NCI-H226 (cell line): Measurements from ENCODE around the gene B3GNT8.
A peak's percentile ranks its signal among the peaks of the same experiment; 100 is the strongest.
"Not testable (repeated sequence)": the region's sequence is repeated elsewhere in the genome, so short reads cannot be mapped to it uniquely, and the experiment has no call there.

ENCODE experiments used
- DNase-seq: peaks from one replicate; pipeline ENCODE4 v3.0.0-alpha.2; 2015

Gene B3GNT8

DNA sequence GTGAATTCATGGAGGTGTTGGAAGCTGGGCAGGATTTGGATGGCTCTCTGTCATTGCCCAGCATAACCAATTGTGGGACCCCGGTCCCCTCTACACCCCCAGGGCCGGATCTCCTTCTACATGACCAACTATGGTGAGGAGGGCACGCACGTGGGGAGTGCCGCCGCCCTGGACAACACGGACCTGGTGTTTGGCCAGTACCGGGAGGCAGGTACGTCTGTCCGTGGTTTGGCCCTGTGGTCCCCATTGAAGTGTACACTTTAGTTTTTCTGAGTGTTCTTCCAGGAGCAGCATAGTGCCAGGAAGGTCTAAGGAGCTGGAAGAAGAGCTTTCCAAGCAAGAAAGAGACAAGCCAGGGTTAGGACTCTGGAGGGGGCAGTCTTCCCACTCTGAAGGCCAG, 13.2 kb downstream of the B3GNT8 start:
- DNase-seq: no peak

DNA sequence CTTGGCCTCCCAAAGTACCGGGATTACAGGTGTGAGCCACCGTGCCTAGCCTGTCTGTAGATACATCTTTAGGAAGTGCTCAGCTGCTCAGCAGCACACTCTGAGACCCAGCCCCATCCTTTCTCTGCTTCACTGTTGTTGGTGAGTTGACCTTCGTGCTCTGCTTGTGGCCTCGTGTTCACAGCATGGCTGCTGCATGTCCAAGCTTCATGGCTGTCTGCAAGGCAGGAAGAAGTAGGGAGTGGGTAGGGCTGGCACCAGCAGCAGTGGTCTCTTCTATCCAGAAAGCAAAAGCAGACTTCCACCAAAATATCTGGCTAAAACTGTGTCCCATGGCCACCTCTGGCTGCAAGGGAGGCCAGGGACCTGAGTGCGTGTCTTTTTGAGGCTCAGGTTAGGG, 14.2 kb downstream of the B3GNT8 start:
- no peak for DNase-seq

DNA sequence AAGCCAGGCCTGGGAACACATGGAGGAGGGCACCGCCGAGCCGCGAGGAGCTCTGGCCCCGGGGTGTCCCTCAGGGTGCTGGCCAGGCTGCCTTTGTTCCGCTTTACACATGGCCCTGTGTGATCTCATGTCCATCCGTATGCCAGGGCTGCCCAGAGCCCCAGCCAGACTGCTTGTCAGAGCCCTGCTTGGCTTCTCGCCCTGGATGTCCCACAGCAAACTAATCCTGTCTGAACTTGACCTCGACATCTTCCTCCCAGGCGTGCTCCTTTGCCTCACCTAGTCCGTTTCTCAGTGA, 15.3 kb downstream of the B3GNT8 start:
- no peak for DNase-seq

DNA sequence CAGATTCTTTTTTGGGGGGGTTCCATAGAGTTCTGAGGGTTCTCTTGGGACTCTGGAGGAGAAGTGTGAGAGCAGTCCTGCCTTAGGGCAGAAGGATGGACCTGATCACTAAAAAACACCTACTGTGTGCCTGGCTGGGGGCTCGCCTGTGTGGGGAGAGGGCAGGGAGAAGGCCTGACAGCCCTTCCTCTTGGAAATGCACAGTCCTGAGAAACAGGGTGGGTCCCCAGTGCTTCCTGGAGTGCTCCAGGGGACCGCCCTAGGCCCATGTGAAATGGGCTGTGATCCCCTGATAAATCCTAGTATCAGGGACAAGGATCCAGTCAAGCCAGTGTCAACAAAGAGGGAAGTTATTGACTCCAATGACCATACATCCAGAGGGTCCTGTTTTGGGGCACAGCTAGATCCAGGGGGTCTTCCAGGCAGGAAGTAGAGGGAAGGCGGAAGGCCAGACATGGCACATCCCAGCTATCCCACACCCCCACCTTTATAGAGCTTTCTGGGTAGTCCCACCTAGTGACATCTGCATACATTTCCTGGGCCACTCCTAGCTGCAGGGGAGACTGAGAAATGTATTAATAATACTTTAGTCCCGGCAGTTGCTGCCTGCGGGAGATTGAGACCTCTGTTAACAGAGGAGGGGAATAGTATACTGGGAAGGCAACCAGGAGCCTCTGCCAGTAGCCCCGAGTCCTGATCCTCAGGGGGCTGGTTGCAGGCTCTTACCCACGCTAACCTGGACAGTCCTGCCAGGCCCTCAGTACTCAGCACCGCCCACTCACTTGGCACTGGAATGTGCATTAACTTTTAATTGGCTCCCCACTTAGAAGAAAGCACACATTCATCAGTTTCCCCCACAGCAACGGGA, 15.8 kb downstream of the B3GNT8 start:
- DNase-seq: no peak

DNA sequence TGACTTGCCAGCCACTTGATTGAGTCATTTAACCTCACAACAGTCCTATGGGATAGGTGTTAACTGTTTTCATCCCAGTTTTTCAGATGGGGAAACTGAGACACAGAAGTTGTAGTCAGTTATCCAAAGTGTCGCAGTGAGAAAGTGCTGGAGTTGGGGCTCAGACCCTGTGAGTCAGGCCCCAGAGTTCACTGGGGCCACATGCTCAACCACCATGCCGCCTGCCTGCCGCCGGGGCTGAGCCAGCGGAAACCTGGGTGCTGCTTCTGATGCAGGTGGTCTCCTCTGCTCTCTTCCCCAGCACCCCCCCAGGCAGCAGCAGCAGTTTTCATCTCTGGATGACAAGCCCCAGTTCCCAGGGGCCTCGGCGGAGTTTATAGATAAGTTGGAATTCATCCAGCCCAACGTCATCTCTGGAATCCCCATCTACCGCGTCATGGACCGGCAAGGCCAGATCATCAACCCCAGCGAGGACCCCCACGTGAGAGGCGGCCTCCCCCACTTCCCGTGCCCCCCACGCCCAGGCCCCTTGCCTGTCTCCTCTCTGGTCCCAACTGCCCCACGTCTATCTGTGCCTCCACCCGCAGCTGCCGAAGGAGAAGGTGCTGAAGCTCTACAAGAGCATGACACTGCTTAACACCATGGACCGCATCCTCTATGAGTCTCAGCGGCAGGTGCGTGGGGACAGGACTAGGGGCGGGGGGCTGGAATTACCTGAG, 16.7 kb downstream of the B3GNT8 start:
- no peak for DNase-seq

DNA sequence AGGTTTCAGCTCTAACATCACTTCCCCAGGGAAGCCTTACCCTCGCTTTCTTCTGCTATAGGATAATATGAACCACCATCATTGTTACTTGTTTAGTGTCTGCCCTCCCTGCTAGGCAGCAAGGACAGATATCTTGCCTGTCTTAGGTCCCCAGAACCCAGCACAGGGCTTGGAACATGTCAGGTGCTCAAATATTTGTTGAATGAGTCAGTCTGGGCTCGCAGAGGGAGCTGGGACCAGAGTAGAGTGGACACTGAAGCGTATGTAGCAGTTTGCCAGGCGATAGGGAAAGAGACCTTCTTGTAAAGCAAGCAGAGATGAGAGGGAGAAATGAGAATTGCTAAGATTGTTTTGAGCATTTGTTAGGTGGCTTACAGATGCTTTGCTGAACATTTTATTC, 17.9 kb downstream of the B3GNT8 start:
- DNase-seq: no peak

DNA sequence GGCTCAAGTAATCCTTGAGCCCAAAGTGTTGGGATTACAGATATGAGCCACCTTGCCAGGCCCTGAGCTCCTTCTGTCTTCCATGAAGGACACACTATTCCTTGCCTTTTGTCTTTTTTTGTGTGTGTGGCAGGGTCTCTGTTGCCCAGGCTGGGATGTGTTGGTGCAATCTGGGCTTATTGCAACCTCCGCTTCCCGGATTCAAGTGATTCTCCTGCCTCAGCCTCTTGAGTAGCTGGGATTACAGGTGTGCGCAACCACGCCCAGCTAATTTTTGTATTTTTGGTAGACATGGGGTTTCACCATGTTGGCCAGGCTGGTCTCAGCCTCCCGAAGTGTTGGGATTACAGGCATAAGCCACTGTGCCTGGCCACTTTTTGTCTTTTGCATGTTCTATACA, 18.3 kb downstream of the B3GNT8 start:
- not testable (repeated sequence) for DNase-seq

DNA sequence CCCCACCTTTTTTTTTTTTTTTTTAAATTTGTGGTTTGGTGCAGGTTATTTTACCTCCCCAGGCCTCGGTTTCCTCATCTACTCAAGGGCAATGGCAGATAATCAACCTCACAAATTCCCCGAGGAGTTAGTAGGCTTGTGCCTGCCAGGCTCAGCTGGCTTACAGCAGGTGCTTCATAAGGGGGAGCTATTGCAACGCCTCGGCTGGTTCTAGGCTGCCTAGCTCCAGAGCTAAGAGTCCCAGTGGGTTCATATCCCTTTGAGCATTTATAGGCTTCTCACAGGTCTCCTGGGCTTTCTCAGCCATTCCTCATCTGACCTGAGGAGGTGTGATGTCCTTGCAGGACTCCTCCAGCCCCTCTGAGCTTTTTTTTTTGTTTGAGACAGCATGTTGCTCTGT, 18.9 kb downstream of the B3GNT8 start:
- DNase-seq: no peak

DNA sequence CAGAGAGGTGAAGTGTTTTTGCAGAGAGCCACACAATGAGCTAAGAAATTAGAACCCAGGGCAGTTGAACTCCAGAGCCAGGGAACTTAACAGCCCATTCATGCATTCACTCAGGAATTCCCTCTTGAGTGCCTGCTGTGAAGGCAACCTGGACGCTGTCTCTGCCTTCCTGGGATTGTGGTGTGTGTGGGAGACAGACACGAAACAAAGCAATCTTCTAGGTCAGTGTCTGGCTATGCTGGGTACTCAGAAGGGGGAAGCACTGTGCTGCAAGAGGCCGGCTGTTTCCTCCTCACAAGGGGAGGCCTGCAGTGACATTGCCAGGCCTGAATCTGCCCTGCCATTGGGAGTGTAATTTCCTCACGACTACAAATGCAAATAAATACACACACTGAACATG, 19.9 kb downstream of the B3GNT8 start:
- DNase-seq: no peak

DNA sequence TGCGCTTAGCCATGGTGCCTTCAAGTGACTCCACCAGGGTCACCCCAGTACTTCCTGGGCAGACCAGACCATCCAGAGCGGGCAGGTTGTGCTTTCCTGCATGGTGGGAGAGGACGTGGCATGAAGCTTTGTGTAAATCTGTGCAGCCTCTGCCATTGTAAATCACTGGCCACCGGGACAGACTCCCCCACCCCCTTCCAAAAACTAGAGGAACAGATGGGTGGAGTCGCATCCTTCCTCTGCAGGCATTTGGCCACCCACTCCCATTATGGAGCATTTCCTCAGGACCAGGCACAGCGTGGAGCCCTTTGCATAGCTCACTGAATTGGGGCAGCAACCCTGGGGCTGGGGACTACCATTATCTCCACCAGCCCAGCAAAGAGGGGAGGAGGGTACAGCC, 21.4 kb downstream of the B3GNT8 start:
- DNase-seq: no peak

DNA sequence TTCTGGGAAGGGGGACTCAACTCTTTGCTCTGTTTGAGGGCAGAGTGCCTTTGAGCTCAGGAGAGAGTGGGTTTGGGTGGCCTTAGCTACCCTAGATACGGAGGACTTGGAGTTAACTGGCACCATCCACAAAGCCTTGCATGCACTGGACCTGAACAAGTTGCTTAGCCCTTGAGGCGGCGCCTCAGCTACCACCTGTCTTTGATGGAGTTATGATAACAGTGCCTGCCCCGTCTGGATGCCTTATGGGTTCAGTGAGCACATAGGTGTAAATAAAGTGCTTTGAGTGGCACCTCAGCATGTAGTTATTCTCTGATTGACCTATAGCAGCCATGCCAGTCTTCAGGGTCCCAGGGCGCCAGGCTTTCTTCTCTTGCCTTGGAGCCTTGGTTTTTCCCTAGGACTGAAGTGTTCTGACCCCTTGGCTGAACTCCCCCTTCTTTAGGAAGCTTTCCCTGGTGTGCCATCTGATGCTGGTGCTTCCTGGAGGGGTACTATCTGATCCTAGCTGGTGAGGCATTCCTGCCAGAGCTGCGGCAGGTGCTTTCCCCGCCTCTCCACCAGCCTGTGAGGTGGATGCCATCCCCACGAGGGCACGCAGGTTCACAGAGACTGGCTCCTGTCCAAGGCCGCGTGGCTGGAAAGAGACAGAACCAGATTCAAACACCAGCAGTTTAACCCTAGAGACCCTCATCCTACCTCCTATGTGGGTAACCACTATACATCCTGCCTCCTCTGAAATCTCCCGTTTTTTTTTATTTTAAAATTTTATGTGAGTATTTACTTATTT, 23.8 kb downstream of the B3GNT8 start:
- DNase-seq: no peak

DNA sequence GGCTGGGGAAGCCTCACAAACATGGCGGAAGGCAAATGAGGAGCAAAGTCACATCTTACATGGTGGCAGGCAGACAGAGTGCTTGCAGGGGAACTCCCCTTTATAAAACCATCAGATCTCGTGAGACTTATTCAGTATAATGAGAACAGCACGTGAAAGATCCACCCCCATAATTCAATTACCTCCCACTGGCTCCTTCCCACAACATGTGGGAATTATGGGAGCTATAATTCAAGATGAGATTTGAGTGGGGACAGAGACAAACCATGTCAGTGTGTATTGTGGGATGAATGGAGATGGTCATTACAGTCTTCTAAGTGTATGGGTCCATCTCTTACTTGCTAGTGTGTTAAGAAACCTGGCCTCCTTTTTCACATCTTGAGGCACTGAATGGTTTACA, 25.2 kb downstream of the B3GNT8 start:
- no peak for DNase-seq

DNA sequence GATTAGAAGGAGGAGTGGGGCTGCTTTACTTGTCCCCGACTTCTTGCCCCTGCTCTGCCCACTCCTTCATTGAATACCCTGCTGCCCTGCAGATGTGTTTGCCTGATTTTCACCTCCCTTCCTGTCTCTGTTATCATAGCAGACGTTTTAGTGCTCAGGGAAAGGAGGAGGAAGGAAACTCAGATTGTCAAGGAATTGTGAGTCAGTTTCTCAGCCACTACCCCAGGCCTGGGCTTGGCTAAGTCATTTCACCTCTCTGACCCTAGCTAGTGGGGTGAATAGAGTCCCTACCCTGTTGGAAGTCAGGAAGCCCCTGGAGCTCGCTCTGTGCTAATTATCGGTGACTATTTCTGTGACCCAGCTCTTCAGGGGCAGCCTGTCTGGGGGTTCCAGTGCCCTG, 25.7 kb downstream of the B3GNT8 start:
- DNase-seq: no peak

DNA sequence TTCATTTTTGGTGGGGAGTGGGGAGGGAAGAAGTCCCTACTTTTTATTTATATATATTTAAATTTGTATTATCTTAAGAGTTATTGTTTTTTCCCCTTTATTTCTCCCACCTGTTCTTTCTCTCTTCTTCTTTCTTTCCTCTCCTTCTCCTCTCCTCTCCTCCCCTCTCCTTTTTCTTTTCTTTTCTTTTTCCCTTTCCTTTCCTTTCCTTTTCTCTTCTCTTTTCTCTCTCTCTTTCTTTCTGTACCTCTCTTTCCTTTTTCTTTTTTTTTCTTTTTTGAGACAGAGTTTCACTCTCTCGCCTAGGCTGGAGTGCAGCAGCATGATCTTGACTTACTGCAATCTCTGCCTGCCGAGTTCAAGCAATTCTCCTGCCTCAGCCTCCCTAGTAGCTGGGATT, 27.6 kb downstream of the B3GNT8 start:
- no peak for DNase-seq

DNA sequence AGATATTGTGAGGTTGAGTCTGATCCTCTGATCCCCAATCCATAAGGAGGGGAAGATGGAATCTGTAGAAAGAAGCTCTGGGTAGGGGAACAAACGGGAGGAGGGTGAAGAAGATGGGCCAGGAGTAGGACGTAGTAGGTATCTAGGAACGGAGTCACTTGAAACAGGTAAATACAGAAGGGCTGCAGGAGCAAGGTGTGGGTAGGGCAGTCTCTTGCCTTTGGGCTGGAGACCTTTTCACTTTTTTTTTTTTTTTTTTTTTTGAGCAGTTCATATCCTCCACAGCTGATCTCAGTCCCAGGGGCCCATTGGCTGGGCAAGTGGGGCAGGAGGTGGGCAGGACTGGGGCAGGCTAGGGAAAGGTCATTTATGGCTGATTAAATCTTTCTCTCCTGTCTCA, 28.1 kb downstream of the B3GNT8 start:
- no peak for DNase-seq

DNA sequence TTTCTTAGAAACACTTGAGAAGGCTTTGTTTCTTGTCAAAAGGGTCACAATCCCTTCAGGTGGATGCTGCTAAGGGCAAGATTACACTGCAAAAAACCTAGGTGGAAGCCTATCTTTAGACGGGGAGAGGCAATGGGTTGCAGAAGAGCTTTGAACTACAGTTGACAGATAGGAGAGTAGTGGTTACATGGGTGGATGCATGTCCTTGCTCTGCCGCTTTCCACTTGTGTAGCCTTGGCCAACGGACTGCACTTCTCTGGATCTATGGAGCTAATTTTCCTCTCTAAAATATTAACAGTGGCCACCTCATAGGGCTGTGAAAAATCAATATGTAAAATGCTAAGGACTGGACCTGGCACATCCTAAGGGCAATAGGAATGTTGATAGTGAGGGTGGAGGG, 28.6 kb downstream of the B3GNT8 start:
- no peak for DNase-seq

DNA sequence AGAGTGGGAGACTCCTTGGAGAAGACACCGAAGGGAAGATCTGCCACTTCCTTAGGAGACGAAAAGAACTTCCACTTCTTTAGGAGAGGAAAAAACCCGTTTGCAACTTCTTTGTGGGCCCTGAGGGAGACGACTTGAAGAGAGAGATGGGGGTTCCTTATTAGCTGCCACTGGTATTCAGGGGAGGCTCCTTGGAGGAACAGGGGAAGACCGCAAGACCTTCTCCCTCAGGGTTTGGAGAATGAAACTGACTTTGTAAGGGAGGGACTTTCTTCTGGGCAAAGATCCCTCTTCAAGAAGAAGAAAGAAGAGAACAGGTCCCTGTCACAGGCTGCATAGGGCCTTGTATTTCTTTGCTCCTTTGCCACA, 29.1 kb downstream of the B3GNT8 start:
- DNase-seq: no peak

DNA sequence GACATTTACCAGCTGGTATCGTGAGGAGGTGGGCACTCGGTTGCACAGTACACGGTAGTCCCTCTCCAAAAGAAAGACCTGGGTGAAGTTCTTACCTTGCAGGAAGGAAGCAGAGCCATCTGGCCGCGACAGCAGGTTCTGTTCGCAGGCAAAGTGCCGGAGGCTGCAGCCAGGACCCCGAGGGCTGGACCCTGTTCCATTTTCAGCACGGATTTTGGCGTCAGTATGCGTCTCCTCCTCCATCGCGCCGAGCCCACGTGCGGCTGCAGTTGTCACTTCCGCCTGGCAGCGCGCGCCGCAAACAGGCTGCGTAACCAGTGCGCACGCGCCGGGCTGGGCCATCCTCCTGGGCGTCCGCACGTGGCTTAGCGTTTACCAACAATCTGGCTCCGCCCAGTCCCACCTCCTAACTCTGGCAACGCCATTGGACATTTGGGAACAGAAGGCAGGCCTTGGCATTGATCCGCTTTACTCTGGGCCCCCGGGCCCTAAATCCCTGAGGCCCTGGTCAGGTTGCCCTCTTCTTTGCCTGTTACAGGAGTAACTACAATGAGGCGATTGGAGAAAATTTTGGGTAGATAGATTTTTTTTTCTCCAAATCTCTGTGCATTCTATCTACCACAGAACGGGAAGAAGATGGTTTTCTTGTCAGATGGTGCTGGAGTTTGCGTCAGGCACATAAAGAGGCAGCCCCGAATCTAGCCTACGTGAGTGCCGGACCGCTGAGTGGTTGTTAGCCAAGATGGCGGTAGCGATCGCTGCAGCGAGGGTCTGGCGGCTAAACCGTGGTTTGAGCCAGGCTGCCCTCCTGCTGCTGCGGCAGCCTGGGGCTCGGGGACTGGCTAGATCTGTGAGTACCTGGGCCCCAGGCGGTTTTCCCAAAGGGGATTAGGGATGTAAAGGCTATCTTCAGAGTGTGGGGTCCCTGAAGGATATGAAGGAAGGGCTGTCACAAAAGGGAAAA, 29.8 kb downstream of the B3GNT8 start, which contains the start of the genes BCKDHA and EXOSC5:
Gene BCKDHA (plus strand): TSS at position 733 of the 964 bp plus-strand sequence. CDS start 10 bp downstream, at position 743.
Gene EXOSC5 (minus strand): TSS at position 274 of the 964 bp plus-strand sequence. CDS start 31 bp downstream, at position 243.
- DNase-seq: peak; percentile 98

DNA sequence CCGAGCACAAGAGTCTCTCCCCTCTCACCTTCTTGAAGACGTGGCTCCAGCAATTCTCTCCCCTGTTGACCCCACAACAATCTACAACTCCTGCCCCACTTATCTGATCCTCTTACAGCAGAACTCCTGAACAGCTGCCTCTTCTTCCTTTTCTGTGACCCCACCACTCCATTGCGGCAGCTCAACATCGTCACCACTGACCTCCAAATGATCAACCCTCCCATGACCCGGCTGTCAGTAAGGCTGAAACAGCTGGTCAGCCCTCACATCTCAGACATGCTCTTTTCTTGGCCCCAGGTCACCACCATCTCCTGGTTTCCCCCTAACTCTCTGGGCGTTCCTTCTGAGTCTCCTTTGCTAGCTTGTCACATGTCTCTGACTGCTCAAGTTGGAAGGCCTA, 31.8 kb downstream of the B3GNT8 start:
- no peak for DNase-seq

DNA sequence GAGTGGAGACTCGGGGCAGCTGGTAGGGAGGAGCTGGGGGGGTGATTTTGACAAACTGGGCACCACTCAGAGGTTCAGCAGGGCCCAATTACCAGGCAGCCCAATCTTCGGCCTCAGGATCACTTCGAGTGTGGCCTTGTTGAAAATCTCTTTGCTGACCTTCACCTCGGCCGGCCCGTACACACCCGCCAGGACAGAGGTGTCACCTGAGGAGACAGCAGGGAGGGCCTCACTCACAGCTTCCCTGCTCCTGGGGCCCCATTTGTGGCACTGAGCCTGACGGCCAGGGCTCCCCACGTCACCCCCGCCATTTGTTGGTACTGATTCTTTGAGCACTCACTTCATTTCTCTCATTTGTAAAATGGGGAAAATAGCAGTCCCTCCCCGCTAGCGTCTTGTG, 34.4 kb downstream of the B3GNT8 start:
- no peak for DNase-seq

DNA sequence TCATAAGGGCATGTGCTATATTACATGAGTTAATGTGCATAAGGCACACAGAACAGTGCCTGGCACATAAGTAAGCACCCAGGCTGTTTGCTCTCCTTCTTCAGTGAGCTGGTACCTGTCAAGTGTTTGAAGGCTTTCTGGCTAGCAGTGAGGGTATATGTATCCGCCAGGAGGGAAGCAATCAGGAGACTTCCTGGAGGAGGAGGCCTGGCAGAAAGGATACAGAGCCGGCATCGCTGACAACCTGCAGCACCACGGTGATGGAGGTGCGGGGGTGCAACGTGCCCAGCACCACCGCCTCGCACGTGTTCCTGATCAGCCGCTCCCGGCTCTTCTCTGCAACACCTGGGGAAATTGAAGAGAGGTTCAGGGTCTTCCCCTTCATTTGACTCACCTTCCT, 35.6 kb downstream of the B3GNT8 start:
- no peak for DNase-seq

DNA sequence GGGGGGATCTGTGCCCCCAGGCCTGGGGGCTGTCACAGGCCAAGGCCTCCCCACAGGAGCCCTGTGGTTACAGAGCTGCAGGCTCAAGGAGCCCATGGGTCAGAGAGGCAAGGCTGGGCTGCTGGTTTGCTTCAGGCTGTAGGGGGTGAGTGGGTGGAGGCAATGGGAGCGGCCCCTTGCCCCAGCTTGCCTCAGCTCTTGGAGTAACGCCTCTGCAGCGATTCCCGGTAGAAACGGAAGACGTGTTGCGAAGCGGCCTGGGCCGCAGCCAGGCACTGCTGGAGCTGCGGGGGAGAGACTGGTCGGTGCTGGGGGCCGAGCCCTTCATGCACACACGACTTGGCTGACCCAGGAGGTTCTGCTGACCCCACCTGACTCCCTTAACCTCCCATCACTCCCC, 40.7 kb downstream of the B3GNT8 start:
- DNase-seq: no peak

DNA sequence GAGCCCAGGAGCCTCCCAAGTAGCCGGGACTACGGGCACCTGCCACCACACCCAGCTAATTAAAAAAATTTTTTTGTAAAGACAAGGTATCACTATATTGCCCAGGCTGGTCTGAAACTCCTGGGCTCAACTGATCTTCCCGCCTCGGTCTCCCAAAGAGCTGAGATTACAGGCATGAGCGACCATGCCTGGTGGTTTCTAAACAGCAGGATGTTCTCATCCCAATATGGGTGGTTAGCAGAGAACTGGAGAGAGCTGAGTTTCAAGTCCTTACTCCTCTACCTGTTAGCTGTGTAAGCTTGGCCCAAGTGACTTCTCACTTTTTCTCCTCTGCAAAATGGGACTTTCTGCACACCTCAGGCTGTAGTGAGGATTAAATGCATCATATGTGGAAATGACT, 42.8 kb downstream of the B3GNT8 start:
- DNase-seq: no peak
